Gastroesophageal sphincter (tissue), 3 donors: ENCODE data around the gene IL1RAPL2.

Experiments used
- CTCF ChIP-seq, 4 experiments: fragments of 200-600 bp in 2 of 4; fragments of 450-650 bp in 2 of 4; sonication (generic) in 1 of 4; IDR thresholded peaks; one replicate each; pipeline ENCODE4 v1.5.1; 2017 to 2019; ENCODE audit warnings: antibody characterized with exemption in 4 of 4, mild to moderate bottlenecking in 2 of 4, moderate library complexity in 2 of 4
- POLR2A ChIP-seq, 2 donors: fragments of 450-650 bp; IDR thresholded peaks; one replicate each; pipeline ENCODE4 v1.6.1; 2017; ENCODE audit warnings: antibody characterized with exemption in 2 of 2, mild to moderate bottlenecking in 2 of 2, moderate library complexity in 1 of 2
- POLR2AphosphoS5 ChIP-seq: sonication (generic); formaldehyde crosslinking; IDR thresholded peaks from one replicate; pipeline ENCODE4 v1.6.1; 2017; ENCODE audit warnings: antibody characterized with exemption

GRCh38 chrX:104621781-104622180 is 55.8 kb downstream of the IL1RAPL2 start:
- TF ChIP-seq CTCF (IDR thresholded peaks at IDR 0.05) (no peak), POLR2A (IDR thresholded peaks at IDR 0.05) (no peak), POLR2AphosphoS5 (no peak)
